Transverse colon (tissue), 4 donors: ENCODE data around the gene BEND3.

ENCODE experiments used
- CTCF ChIP-seq, 5 experiments: fragments of 200-600 bp in 3 of 5; fragments of 450-650 bp in 2 of 5; sonication (generic) in 3 of 5; IDR thresholded peaks; 1 replicate in 2 of 5; 2 replicates in 3 of 5; pipeline ENCODE4 v1.5.1; 2016 to 2017; ENCODE audit warnings: antibody characterized with exemption in 5 of 5, inconsistent platforms in 3 of 5, mild to moderate bottlenecking in 2 of 5, moderate library complexity in 1 of 5
- EP300 ChIP-seq: sonication (generic); formaldehyde crosslinking; IDR thresholded peaks from one replicate; pipeline ENCODE4 v1.6.1; 2017; ENCODE audit warnings: antibody characterized with exemption, low read depth
- POLR2A ChIP-seq: fragments of 450-650 bp; IDR thresholded peaks from one replicate; pipeline ENCODE4 v1.6.1; 2016; ENCODE audit warnings: antibody characterized with exemption, mild to moderate bottlenecking, moderate library complexity
- POLR2AphosphoS5 ChIP-seq, 3 donors: sonication (generic); formaldehyde crosslinking; IDR thresholded peaks; one replicate each; pipeline ENCODE4 v1.6.1; 2016; ENCODE audit warnings: antibody characterized with exemption in 3 of 3

- TF ChIP-seq CTCF (IDR thresholded peaks at IDR 0.05) (no peak), POLR2A (no peak), EP300 (no peak), POLR2AphosphoS5 (IDR thresholded peaks at IDR 0.05) (no peak)
These were observed 3.7 kb upstream of the BEND3 start for GRCh38 chr6:107118976-107119375.
